ENCODE results near the gene CD2BP2. TPM values are rescaled to one million over a fixed set of nuclear protein-coding genes. Genes with fewer than 3 reads are reported as not detected.

CD2BP2 gene
- total and polyA plus RNA-seq, 9 of the 15 experiments (the other 6 are each of a cell fraction or from before 2014, with no cell fraction given): 3.9 to 51.1 (median 32.8) TPM

- peak; percentile 24; the same call in 1 of the 2 replicates for TF ChIP-seq ZBTB40 (IDR thresholded peaks at IDR 0.05)
- no peak for TF ChIP-seq ZBTB40 (CRISPR knock-in tag; IDR thresholded peaks at IDR 0.05)
- no peak for TF ChIP-seq STAT6 (CRISPR knock-in tag; IDR thresholded peaks at IDR 0.05)
- TF ChIP-seq CLOCK (CRISPR knock-in tag; IDR thresholded peaks at IDR 0.05; ENCODE audit: borderline replicate concordance): no peak
- no peak for TF ChIP-seq NFIX (CRISPR knock-in tag; IDR thresholded peaks at IDR 0.05; ENCODE audit: low read depth)
- TF ChIP-seq ZNF143 (CRISPR knock-in tag; IDR thresholded peaks at IDR 0.05): no peak
- TF ChIP-seq ZBTB33 (CRISPR knock-in tag; IDR thresholded peaks at IDR 0.05): no peak
- no peak for TF ChIP-seq PHTF2 (CRISPR knock-in tag; IDR thresholded peaks at IDR 0.05)
These were observed 19.3 kb downstream of the CD2BP2 start (continued) for GRCh38 chr16:30335598-30336474.
